ENCODE data around the gene SUN2.

The SUN2 gene

DNA sequence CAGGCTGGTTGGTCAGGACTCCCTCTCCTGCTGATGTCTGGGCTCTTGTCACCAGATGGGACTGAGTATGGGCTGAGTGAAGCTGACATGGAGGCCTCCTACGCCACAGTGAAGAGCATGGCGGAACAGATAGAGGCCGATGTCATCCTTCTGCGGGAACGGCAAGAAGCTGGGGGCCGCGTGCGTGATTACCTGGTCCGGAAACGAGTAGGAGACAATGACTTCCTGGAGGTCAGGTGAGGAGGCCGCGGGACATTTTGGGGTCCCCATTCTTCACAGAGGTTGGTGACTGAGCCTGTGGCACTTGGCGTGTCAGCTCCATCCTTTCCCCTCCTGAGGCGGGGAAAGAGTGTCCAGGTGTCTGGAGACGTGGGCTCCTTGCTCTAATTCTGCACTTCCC lies 39.9 kb downstream of the SUN2 start:
- DNase-seq (ENCODE audit: low read depth) = no peak

DNA sequence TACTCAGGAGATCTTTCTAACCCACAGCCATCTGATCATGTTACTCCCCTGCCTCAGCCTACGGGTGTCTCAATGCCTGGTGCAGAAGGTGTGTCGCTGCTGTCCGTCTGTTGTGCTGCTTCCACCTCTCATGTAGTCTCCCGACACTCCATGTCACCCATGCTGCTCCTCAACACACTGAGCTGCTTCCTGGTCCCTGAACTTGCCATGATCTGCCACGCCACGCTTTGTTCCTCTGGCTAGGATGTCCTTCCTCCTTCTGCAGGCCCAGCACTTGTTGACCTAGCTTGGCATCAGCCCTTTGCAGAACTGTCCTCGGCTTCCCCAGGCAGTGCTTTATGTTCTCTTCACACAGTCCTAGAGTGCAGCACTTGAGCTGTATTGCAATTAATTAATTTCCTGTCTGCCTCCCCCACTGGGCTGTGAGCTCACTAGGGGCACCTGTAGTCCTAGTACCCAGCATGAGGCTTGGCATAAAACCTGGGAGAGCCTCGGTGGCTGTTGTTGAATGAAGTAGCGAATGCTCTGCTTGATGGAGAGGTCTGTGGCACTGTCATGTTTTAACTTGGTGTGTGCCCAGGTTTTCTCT lies 40.5 kb downstream of the SUN2 start:
- no peak for DNase-seq (ENCODE audit: low read depth)

DNA sequence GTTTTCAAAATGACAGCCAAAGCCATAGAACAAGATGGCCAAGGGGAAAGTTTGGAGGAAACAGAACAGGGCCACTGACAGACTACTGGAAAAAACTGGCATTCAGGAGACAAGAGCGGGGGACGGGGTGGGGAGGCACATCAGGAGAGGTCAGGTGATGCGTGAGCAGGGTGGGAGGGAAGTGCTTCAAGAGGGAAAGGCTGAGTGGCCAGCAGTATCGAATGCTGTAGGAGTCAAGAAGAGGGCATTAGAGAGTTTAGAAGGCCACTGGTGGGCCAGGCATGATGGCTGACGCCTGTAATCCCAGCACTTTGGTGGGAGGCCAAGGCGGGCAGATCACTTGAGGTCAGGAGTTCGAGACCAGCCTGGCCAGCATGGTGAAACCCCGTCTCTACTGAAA lies 41.9 kb downstream of the SUN2 start:
- DNase-seq (ENCODE audit: low read depth) = no peak

DNA sequence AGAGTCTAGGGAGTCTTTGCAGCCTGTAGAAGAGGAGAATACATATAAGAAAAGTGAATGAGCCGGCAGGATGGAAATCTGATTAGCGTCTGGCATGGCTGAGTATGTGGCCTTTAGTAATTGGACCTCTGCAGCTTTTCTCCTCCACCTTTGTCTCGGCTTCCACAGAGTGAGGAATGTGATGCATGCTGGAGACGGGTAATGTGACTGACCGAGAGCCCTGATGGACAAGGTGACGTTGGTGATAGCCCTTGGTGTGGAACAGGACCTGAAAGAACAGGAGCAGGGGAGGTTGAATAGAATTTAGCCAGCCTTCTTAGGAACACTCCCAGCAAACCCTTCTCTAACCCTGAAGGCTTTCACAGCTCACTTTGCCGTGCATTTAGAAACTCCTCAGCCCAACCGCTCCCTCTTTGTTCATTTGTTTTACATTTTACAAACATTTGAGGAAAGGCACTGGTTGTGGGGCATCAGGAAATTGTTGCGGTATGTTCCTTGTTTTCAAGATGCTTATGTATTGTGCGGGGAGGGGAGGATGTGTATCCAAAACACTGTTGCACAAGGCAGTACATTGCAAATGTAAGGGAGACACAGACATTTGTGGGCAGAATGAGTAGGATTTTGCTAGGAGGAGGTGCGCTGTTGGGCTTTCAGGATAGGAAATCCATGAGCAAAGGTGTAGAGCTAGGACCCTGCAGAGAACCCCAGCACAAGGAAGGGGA lies 43.2 kb downstream of the SUN2 start:
- DNase-seq (ENCODE audit: low read depth) = no peak

DNA sequence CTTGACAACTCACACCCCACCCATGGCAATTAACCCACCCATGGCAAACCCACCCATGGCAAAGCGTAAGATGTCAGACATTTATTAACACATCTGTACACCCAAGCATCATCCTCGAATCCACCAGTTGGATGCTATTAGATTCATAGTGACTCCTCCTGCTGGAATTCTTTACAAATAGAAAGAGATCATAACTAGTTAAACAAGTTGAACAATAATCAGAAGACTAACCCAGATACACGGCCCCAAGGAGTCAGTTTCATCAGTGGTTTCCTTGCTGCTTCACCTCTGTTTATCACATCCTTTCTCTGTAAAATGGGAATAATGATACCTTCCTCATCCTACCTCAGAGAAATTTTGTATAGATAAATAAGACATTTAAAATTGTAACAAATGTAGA lies 44.9 kb downstream of the SUN2 start:
- DNase-seq (ENCODE audit: low read depth) = no peak

DNA sequence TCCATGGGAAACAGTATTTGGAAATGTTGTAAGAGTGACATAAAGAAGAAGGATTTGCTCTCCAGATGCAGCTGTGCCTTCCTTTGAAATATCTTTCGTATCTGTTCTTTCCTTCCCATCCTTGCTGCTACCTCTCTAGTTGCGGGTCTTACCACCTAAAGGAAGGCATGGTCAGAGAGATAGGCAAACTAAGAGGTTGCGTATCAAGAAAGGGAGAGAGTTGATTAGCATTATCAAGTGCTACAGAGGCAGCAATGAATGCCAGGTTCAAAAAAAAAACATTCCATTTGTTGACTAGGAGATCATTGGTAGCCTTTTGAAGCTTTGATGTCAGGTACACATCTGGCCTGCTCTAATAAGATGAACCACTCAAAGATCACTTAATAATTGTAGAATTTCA lies 45.4 kb downstream of the SUN2 start:
- DNase-seq (ENCODE audit: low read depth) = no peak

DNA sequence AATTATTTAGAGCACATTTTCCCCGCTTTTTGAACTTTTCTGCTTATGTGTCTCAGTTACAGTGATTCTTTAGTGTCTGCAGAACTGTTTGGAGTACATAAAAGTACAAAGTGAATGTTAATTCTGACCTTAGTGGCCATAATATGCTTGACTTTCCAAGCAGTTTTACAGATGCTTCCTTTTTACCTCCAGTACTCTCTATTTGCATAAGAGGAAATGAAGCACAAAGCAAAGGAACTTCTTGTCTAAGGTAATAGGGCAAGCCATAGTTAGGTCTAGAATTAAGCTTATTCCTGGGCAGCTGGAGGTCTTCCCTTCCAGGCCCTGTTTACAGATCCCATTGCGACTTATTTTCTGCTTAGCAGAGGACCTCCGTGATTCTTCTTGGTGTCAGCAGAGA lies 46.5 kb downstream of the SUN2 start:
- no peak for DNase-seq (ENCODE audit: low read depth)

DNA sequence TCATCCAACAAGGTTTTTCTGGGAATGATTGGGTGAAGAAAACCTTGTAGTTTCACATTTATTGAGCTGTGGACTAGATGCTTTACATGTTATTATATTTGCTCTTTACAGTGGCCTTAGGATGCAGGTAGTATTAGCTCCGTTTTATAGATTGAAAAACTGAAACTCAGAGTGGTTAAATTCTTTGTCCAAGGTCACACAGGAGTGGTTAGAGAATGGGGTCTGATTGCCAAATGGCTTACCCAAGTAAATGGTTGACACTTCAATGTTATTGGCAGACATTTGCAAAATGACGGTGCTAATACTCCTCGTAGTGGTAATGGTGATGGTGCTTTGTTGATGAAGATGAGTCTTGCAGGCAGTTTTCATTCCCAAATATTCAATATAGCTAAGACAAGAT lies 47.8 kb downstream of the SUN2 start:
- no peak for DNase-seq (ENCODE audit: low read depth)

DNA sequence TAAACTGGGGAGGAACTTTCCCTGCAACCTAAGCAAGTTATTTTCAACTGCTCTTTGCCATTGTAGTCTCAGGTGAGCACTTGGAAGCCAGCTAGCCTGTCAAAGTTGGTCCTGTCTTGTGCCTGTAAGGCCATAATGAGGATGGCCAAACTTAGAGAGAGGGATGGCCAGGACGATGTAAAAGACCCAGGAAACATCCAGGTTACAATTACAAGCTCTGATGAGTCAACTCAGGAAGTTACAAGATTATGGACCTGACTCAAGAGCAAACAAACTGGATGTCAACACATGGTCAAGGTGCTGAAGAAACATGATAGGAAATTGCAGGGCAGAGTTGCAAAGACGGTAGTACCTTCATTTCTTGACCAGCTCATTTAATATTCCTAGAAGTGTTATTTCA lies 48.5 kb downstream of the SUN2 start:
- no peak for DNase-seq (ENCODE audit: low read depth)

DNA sequence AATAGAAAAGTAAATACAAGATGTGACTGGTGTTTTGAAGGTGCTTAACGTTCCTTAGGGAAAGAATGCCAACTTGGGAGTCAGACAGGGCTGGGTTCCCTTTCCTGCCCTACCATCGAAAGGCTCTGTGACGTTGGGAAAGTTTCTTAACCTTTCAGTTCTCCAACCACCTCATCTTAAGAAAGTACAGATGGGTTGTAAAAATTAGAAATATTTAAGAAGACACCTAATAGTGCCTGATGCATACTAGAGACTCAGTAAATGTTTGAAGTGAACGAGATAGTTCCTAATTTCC lies 49.0 kb downstream of the SUN2 start:
- no peak for DNase-seq (ENCODE audit: low read depth)

DNA sequence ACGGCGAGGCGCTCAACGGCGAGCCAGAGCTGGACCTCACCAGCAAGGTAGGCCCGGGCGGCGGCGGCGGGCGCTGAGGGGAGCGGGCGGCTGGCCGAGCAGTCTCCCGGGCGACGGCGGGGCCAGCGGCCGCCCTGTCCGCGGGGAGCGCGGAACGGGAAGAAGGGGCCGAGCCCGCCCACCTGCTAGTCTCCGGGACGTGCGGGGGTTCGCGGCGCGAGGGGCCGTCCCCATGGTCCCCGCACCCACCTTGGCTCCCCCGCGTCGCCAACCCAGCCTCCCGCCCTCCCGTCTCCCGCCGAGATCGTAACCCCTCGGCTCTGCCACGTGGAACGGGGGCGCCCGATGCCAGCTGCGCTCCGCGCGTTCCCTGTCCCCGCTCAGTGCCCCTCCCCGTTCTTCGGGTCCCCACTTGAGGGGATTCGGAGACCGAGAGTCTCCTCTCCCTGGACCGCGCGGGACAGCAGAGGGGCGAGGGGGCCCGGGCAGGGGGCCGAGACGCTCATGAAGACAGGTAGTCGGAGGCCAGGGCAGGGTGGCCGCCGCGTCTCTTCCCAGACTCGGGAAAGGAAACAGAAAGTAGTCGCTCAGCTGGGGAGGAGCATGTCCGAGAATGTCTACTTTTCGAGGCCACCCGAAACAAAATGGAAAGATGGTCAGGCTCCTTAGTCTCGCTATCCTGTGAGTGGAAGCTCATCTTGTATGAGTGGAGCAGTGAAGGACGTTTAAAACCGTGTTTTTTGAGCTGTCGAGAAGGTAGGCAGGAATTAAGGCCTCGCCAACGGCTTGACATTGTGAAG lies 49.5 kb downstream of the SUN2 start:
- DNase-seq (ENCODE audit: low read depth) = no peak

DNA sequence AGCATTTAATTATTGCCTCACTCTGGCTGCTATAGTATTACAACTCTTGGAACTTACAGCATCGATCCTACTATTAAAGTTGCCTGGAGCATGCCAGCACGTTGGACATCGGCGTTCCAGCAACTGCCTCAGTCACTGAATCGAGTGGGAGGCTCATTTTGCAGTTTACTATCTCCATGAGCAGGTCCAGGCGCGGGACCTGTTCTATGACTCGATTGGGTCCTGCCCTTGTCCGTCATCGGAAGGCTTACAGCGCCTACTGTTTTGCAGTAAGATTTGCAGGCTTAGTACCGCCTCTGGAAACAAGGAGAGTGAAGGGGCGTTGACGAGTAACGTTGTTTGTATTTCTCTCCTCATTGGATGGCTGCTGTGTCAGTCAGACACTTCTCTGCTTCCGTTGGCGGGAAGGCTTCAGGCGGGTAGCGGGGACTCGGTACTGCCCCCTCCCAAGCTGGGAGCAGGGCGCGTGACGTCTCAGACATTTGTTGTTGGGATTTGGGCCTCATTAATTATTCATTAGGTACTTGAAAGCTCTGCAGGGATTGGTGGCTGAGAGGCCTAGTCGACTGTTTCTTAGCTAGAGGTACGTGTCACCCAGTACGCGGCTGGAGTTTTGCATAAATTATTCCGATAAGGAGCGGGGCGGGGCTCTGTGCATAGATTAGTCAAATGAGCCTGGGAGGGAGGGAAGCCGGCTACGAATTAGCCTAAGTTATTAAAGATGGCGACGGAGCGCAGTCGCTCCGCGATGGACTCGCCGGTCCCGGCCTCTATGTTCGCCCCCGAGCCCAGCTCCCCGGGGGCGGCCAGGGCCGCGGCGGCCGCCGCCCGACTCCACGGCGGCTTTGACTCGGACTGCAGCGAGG lies 50.3 kb downstream of the SUN2 start, which contains the start of gene GTPBP1:
TSS of gene GTPBP1 (plus strand) at position 710 of the 866 bp plus-strand sequence. CDS start at position 722, 12 bp downstream.
- peak; percentile 100 for DNase-seq (ENCODE audit: low read depth)

DNA sequence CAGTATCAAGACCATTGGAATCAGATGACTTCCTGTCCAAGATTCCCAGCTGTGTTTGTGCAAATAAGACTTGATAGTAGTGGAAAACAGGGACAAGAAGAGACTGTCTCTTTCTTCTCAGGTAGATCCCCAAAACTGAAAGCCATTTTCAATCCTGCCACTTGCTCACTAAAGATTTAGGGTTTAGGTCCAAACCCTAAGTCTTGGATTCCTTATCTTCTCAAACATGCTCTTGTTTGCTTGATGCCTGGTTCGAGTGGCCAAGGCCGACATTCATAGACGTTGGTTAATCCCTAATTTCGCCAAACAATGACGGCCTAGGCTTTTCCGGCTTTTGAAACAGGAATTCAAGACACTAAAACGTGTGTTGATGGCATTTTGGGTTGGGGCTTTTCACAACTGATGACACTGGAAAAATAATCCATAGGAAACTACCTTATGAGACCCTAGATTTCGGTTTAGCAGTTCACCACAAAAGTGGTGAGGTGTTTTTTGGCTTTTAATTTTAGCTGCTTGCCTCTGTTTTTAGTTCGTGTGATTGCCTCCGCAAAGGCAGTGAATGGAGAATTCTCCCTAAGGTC lies 51.1 kb downstream of the SUN2 start:
- DNase-seq (ENCODE audit: low read depth) = no peak

DNA sequence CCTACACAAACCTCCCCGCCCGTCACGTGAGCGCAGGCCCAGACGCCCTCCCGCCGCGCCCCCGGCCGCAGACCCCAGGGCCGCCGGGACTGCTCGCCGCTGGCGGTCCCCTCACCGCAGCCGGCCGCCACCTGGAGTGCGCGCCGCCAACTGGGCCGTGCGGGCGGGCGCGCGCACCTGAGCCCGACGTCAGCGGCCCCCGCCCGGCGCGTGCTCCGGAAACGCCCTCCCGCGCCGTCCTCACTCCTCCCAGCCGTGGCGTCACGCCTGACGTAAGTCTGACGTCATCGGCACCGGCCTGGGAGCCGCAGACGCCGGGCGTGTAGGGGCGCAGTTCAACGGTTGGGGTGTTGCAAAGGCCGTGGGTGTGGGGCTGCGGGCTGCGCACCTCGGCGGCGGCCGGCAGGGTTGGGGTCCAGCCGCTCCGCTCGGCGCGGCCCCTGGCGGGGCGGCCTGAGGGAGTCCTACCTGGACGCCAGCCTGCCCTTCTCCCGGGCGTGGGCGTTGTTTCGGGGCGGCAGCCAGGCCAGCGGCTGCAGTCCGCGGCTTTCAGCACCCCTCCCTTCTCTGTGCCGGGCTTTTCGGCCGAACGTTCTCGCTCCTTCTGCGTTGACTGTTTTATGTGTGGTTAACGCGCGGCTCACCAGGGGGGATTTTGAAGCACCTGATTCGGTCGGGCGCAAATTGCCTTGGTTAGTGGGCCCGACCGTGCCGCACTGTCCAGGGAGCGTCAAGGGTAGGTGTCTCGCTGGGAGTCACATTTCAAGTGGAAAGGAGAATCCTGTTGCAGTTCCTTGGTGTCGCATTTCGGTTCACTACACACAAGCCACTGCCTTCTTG lies 54.8 kb downstream of the SUN2 start, which contains the start of gene JOSD1:
TSS of gene JOSD1 (minus strand) at position 155 of the 840 bp plus-strand sequence. CDS start 956 bp downstream, outside the sequence.
- peak; percentile 73 for DNase-seq (ENCODE audit: low read depth)

DNA sequence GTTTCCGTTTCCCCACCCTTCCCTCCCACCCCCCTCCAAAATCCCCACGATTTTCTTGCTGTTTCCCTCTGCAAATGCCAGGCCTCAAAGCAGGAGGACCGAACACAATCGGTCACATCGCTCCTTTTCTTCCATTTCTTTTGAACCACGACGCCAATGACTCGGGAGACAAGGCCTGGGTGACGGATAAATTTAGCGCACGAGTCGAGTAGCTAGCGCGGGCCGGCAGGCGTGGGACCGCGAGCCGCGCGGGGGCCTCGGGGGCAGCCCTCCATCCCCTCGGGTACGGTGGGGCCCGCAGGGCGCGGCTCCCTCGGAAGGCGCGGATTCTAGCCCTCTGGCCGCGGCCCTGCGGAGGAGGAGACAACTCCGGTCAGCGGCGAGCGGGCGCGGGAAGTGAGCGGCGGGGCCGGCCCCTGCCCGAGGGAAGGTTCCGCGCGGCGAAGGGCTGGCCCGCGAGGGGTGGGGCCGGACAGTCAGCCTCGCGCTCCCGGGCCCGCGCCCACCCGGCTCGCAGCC lies 55.5 kb downstream of the SUN2 start:
- no peak for DNase-seq (ENCODE audit: low read depth)

DNA sequence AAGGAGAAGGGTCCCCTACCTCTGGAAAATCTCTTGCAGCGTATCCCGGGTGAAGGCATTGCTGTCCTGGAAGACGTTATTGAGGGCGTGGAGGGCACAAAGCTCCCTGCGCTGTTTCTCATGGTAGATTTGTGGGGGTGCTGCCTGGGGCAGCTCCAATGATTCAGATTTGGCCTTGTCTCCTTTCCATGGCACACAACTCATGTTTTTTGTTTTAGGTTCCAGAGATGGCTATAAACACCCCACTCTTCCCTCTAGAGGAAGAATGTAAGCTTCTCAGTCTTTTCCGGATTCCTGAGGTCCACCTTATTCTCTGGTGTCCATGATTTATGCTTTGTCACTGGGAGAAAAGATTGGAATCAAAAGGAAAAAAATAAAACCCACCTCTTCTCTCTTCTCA lies 56.0 kb downstream of the SUN2 start:
- no peak for DNase-seq (ENCODE audit: low read depth)

DNA sequence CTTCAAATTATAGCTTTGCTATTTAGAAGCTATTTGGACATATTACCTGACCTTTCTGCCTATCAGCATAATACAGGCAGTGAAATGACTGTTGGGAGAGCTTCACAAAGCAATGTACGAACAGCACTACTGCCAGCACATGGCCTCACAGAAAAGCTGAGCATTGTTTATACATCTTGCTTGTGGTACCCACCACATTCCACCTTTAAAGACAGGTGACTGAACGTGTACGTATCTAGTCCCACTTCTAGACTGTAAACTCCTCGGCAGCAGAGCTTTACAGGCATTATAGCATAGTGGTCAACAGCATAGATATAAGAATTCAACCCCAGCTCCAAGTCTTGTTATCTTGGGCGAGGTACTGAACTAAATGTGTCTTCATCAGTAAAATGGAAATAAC lies 56.7 kb downstream of the SUN2 start:
- no peak for DNase-seq (ENCODE audit: low read depth)

DNA sequence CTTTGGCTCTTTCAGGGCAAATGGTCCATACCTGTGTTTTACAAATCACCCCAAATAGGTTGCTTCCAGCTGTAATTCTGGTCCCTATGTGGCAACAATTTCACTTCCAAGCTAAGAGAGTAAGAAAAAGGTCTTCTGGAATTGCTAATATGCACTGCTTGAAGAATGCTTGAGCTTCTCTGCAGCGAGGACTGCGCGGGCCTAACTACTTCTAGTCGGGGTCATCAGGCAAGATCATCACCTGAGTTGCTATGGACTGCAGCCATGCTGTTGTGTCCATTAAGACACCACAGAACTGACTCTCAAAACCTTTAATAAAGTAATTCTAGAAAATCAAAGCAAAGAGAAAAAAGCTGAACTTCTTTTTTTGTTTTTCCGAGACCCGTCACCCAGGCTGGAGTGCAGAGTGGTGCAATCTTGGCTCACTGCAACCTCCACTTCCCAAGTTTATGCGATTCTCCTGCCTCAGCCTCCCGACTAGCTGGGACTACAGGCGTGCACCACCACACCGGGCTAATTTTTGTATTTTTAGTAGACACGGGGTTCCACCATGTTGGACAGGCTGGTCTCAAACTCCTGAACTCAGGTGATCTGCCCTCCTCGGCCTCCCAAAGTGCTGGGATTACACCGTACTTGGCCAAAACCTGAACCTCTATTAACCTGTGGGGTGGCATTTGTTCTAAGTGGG lies 57.2 kb downstream of the SUN2 start:
- DNase-seq (ENCODE audit: low read depth) = no peak

DNA sequence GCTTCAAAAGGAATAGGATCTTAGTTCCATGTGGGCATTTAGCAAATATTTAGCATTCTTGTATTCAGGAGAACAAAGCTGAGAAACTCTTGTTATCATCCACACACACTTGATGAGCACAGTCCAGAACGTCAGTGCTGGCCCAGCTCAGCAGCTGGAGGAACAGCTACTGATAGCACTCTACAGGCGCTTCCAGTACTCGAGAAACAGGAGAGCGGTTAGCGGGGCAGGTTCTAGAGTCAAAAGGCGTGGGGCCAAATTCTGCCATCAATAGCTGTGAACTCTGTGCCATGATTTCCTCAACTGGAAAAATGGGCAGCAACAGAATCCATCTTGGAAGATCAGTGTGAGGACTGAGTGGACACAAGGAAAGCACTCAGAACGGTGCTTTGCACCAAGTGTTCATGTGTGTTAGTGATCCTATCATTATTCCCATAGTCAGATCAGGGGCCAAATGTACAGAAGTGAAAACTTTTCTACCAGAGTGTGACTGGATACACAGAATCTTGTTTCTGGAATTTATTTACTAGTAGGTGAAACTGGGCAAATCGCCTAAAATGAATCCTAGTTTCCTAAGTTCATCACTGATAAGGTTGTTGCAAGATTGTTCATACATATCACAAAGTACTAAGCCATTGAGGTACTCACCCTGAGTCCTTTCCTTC lies 58.2 kb downstream of the SUN2 start:
- DNase-seq (ENCODE audit: low read depth) = no peak

All from HS-5 (cell line).